Large intestine (tissue), 3 donors: ENCODE measurements around the gene EPS8. TPM values are rescaled to one million over a fixed set of nuclear protein-coding genes. Genes with fewer than 3 reads are reported as not detected.

Source experiments
- DNase-seq, 2 donors: peaks; one replicate each; pipeline versions ENCODE4 v3.0.0 to v3.0.0-alpha.2; 2013
- H3K27ac ChIP-seq: one replicate; pipeline ENCODE4 v1.5.1; 2013; ENCODE audit warnings: low read length
- H3K27me3 ChIP-seq: 2 replicates; pipeline ENCODE4 v1.6.1; 2013; ENCODE audit warnings: low read length; ENCODE audit not compliant: control insufficient read depth, insufficient read depth
- H3K36me3 ChIP-seq: 2 replicates; pipeline ENCODE4 v1.6.1; 2013; ENCODE audit warnings: low read length; ENCODE audit not compliant: control insufficient read depth, insufficient read depth
- H3K4me1 ChIP-seq: one replicate; pipeline ENCODE4 v1.6.1; 2013; ENCODE audit warnings: low read length; ENCODE audit not compliant: control insufficient read depth, insufficient read depth
- H3K4me3 ChIP-seq: one replicate; pipeline ENCODE4 v1.5.1; 2013; ENCODE audit warnings: low read length
- H3K9me3 ChIP-seq: one replicate; pipeline ENCODE4 v1.6.1; 2013; ENCODE audit warnings: mild to moderate bottlenecking, low read depth, low read length, moderate library complexity; ENCODE audit not compliant: control insufficient read depth
- WGBS: methylation state at CpG from one replicate; pipeline ENCODE4 v1.1.5; 2013; ENCODE audit warnings: low lambda C conversion rate; ENCODE audit not compliant: insufficient coverage; 5-methylcytosine and 5-hydroxymethylcytosine counted together
- polyA plus RNA-seq: library from polyadenylated mRNA; unstranded; fragments of 120-200 nt; gene quantifications from one replicate; pipeline ENCODE4 v1.2.1, GENCODE V29; 2013

EPS8 gene
- polyA plus RNA-seq, 1 donor: 61.6 TPM

GRCh38 chr12:15650399-15651128 is 138.6 kb downstream of the EPS8 start:
- Histone ChIP-seq H3K27ac (no peak overlapping the region), H3K27me3 (no peaks in the 10 kb centered on the region), H3K36me3 (peaks cover 28% of the 10 kb centered on the region), H3K4me3 (no peak overlapping the region), H3K4me1 (no peaks in the 10 kb centered on the region), H3K9me3 (no peaks in the 10 kb centered on the region)
- 71% methylated on average over 4 of the region's 6 CpGs for WGBS
- DNase-seq: no peak

GRCh38 chr12:15649347-15649746 is 139.8 kb downstream of the EPS8 start:
- DNase-seq: no peak
- no peak overlapping the region for H3K4me3 ChIP-seq
- no peaks in the 10 kb centered on the region for H3K4me1 ChIP-seq
- no peaks in the 10 kb centered on the region for H3K27me3 ChIP-seq
- H3K27ac ChIP-seq: no peak overlapping the region
- no peaks in the 10 kb centered on the region for H3K9me3 ChIP-seq
- no CpG with 5 or more reads among the region's 1 CpG for WGBS
- peaks cover 22% of the 10 kb centered on the region for H3K36me3 ChIP-seq

GRCh38 chr12:15648558-15648957 is 140.6 kb downstream of the EPS8 start:
- no peaks in the 10 kb centered on the region for H3K9me3 ChIP-seq
- no peaks in the 10 kb centered on the region for H3K27me3 ChIP-seq
- no CpG with 5 or more reads among the region's 1 CpG for WGBS
- peaks cover 22% of the 10 kb centered on the region for H3K36me3 ChIP-seq
- H3K27ac ChIP-seq: no peak overlapping the region
- H3K4me1 ChIP-seq: no peaks in the 10 kb centered on the region
- no peak for DNase-seq
- H3K4me3 ChIP-seq: no peak overlapping the region

- H3K27me3 ChIP-seq: no peaks in the 10 kb centered on the region
- no peak overlapping the region for H3K4me3 ChIP-seq
- no peaks in the 10 kb centered on the region for H3K9me3 ChIP-seq
- no peak for DNase-seq
- H3K27ac ChIP-seq: no peak overlapping the region
- H3K36me3 ChIP-seq: peaks cover 18% of the 10 kb centered on the region
- no peaks in the 10 kb centered on the region for H3K4me1 ChIP-seq
- WGBS: no CpG with 5 or more reads among the region's 1 CpG
Measured at GRCh38 chr12:15646581-15646980, 142.6 kb downstream of the EPS8 start.

GRCh38 chr12:15644700-15645099 is 144.5 kb downstream of the EPS8 start:
- no peak for DNase-seq
- H3K27me3 ChIP-seq: no peaks in the 10 kb centered on the region
- peaks cover 26% of the 10 kb centered on the region for H3K36me3 ChIP-seq

GRCh38 chr12:15638231-15638630 is 151.0 kb downstream of the EPS8 start:
- H3K4me1 ChIP-seq: no peaks in the 10 kb centered on the region
- H3K27me3 ChIP-seq: no peaks in the 10 kb centered on the region
- no peak for DNase-seq
- no peak overlapping the region for H3K4me3 ChIP-seq
- WGBS: 90% methylated on average over 2 of the region's 3 CpGs
- H3K9me3 ChIP-seq: no peaks in the 10 kb centered on the region
- H3K27ac ChIP-seq: no peak overlapping the region
- H3K36me3 ChIP-seq: peaks cover 27% of the 10 kb centered on the region

More at GRCh38 chr12:15644700-15645099, 144.5 kb downstream of the EPS8 start:
- Histone ChIP-seq H3K4me1 (no peaks in the 10 kb centered on the region), H3K4me3 (no peak overlapping the region), H3K27ac (no peak overlapping the region), H3K9me3 (no peaks in the 10 kb centered on the region)

GRCh38 chr12:15636060-15636890 is 152.9 kb downstream of the EPS8 start:
- no peak for DNase-seq
- no peaks in the 10 kb centered on the region for H3K9me3 ChIP-seq
- no peak overlapping the region for H3K4me3 ChIP-seq
- H3K27ac ChIP-seq: no peak overlapping the region
- H3K36me3 ChIP-seq: peaks cover 26% of the 10 kb centered on the region
- H3K27me3 ChIP-seq: no peaks in the 10 kb centered on the region
- WGBS: 100% methylated on average over 1 of the region's 1 CpG
- H3K4me1 ChIP-seq: no peaks in the 10 kb centered on the region

GRCh38 chr12:15634010-15634683 is 155.0 kb downstream of the EPS8 start:
- peaks cover 19% of the 10 kb centered on the region for H3K36me3 ChIP-seq

GRCh38 chr12:15633201-15633600 is 156.0 kb downstream of the EPS8 start:
- Histone ChIP-seq H3K4me3 (no peak overlapping the region), H3K9me3 (no peaks in the 10 kb centered on the region), H3K36me3 (peaks cover 19% of the 10 kb centered on the region), H3K4me1 (peaks cover 5% of the 10 kb centered on the region), H3K27me3 (no peaks in the 10 kb centered on the region), H3K27ac (no peak overlapping the region)
- WGBS: no CpG with 5 or more reads among the region's 1 CpG
- DNase-seq: no peak

More at GRCh38 chr12:15634010-15634683, 155.0 kb downstream of the EPS8 start:
- WGBS: 94% methylated on average over 2 of the region's 4 CpGs
- Histone ChIP-seq H3K4me3 (no peak overlapping the region), H3K4me1 (peaks cover 5% of the 10 kb centered on the region), H3K27ac (no peak overlapping the region), H3K27me3 (no peaks in the 10 kb centered on the region), H3K9me3 (no peaks in the 10 kb centered on the region)
- DNase-seq: no peak

GRCh38 chr12:15632708-15633107 is 156.5 kb downstream of the EPS8 start:
- peaks cover 18% of the 10 kb centered on the region for H3K36me3 ChIP-seq
- peaks cover 5% of the 10 kb centered on the region for H3K4me1 ChIP-seq
- no peak overlapping the region for H3K27ac ChIP-seq
- no peaks in the 10 kb centered on the region for H3K27me3 ChIP-seq
- DNase-seq: no peak
- no peak overlapping the region for H3K4me3 ChIP-seq
- 91% methylated on average over 4 of the region's 4 CpGs for WGBS
- no peaks in the 10 kb centered on the region for H3K9me3 ChIP-seq
